HUDEP-2 (cell line): Measurements from ENCODE around the gene CADM1.

ENCODE experiments used
- DNase-seq, 76 experiments: peaks; one replicate each; lab custom pipeline; 2025; ENCODE audit not compliant: unreplicated experiment in 76 of 76; lab: John Stamatoyannopoulos, UW

Gene CADM1

DNA sequence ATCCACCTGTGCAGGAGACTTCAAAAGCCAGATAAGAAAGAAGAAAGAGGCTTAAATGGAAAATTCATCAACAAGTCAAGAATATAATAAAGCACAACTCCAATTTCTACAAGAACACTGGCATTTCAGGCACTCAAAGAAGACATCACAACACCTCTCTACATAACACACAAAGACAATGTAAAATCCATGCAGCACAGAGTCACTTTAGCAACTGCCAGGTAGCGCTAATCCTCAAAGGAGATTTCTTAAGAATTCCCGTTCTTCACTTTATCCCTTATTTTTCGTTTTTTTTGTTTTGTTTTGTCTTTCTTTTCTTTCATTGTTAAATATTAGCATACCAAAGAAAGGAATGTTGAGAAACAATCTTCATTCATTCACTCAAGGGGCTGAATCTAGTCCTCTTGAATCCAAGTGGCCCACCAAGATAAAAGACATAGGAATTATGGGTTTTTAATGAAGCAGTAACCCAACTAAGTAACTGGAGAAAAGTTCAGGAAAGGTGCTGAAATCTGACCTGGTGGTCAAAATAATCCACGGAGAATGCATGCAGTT, 95.0 kb downstream of the CADM1 start:
- DNase-seq = no peak

DNA sequence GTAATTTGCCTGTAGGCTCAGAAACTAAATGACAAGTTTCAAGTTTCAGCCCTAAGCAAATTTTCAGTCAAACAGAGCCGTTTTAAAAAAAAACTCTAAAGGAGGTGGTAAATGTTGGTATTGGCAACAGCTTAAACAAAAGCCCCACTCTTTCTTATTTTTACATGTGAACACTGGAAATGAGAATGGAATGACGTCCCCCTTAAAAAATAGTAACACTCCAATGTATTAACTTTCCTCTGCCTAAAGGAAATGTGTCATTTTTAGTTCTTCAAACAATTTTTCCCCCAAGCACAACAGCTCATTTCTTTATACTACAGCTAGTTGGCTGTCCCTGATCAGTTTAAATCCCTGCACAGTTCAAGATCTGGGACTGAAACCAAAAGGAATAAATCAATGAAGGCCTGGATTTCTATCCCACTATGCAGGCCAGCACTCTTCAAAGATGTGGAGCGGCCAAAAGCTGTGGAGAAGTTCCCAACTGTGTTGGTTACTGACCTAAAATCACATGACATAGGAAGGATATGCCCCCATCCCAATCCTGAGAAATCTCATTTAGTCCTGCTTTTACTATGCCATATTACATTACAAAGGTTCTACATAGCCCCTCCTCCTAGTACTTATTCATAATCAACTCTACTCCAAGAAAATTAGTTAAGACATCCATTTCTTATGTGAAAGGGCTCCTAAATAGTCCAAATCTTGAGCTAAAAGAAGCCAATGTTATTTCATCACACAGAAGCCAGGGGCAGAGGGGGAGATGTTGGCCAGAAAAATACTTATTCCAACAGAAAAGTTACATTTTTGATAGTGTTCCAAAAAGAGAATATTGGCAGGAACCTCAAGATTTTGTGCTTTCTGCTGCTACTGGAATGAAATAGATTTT, 95.9 kb downstream of the CADM1 start:
- no peak for DNase-seq

DNA sequence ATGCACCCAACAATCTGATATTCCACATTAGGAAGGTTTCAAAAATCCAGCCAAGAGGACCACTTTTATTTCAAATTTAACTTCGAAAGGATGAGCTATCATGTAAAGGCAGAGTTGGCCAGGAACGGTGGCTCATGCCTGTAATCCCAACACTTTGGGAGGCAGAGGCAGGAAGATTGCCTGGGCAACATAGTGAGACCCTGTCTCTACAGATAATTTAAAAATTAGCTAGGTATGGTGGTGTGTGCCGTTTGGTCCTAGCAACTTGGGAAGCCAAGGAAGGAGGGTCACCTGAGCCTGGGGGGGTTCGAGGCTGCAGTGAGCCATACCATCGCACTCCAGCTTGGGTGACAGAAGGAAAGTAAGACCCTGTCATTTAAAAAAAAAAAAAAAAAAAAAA, 96.7 kb downstream of the CADM1 start:
- DNase-seq = no peak

DNA sequence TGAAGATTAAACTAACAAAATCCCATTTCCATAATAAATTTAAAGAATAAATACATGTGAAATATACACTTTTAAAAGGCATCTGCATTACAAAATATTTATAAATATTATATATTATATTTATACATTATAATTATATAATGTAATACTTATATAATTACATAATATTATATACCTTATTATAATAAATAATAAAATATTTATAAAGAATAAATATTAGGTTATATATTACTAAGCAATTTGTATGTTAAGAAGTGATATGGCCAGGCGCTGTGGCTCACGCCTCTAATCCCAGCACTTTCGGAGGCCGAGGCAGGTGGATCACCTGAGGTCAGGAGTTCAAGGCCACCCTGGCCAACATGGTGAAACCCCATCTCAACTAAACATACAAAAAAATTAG, 97.8 kb downstream of the CADM1 start:
- DNase-seq = no peak

DNA sequence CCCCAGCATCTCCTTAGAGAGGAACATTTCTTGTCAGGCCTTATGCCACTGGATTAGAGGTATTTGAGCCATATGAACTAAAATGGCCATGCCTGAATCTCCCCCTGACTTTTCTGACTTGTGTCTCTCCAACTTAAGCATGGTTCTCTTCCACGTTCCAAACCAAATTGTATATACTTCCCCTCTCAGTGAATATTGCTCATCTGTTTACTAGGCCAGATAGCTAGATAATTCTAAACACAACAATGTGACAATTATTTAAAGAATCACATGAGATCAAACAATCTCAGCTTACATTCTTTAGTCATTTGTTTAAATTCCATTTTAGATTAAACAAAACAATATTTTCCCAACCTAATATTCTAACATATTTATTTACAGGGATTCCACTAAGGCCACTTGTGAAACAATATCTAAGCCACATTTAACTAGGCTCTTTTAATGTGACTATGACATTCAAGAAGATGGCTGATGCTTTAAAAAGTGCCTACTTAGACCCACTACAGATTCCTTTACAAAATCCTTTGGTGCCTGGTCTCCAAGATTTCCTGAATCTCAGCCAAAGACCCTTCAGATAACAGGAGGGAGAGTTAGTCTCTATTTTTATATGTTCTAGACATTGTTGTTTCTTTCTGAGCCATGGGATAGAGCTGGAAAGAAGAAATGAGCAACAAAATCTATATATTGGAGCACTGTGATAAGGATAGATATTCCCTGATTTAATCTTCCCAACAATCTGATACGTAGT, 105.7 kb downstream of the CADM1 start:
- no peak for DNase-seq

DNA sequence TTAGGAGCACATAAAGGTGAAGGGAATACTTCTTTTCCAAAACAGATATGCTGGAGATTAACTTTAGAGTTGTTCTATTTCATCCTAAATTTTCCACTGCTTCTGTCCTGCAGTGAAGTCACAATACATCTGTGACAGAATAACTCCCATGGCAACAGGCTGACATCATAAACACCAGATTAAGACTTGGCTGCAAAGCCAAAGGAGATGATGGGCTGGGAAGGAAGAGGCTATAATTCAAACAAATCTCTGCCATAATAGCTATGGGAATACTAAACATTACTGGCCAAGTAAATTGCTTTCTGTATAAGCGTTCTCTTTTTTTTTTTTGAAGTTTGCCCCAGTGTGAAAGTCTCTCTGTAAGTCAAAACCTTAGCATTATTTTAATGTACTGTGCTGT, 107.7 kb downstream of the CADM1 start:
- no peak for DNase-seq

DNA sequence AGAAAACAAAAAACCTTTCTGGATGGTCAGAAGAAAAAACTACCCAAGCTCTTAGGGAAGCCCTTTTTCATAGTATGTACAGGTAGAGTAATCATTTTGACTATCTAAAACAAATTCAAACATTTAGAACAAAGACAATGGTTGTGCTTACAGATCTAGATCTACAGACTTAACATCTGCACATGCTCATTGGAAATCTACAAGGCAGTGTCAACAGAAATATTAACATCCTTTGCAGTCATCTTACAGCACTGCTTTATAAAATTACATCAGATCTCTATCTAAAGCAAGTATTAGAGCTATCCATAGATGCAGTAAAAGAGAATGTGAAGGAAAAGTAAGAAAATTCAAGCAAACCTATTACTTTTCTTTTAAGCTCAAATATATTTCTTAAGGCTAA, 110.3 kb downstream of the CADM1 start:
- DNase-seq = no peak

DNA sequence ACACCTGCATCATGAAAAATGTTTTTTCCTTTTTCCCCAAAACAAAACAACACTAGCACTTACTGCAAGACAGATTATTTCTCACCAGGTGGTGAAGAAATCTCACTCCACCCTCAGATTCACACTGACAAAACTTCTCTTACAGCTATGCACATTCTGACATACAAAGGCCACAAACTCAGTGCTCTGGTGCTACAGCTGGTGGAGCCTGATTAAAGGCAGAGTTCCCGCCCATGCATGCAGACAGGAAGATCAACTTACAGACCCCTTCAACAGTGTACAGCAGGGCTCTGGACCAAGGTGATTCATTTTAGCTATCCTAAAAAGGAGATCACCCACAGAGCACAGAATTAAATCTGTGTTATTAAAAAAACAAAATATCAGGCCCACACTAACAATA, 112.6 kb downstream of the CADM1 start:
- no peak for DNase-seq

DNA sequence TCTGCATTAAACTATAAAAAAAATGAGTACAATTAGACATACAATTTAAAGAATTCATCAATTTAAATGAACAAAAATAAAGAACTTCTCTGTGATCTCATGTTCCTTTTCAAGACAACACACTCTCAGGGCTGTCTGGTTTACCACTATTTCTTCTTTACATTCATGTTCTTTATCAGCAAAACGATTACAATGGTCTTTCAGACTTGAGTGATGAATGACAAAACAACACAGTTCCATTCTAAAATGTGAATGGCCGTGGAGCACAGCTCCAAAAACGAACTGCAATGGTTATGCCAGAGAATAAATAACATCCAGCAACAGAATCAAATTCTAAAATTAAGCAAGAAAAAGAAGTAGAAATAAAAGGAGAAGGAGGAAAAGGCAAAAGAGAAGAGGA, 113.1 kb downstream of the CADM1 start:
- no peak for DNase-seq

DNA sequence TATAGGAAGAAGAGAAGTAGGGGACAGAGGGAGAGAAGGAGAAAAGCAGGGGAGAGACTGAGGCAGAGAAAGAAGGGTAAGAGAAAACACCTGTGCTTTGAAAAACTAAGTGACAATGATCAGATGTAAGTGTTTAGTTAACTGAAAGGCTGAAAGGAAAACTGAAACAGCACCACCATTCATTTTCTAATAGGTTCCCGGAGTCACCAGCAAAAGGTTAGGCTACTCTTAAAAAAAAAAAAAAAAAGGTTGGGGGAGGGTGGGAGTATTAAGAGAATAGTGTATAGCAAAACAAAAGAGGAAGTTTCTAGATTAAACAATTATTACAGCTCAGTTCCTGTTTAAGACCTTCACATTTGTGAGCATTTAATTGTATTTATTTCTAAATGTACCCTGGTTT, 113.8 kb downstream of the CADM1 start:
- DNase-seq = no peak

DNA sequence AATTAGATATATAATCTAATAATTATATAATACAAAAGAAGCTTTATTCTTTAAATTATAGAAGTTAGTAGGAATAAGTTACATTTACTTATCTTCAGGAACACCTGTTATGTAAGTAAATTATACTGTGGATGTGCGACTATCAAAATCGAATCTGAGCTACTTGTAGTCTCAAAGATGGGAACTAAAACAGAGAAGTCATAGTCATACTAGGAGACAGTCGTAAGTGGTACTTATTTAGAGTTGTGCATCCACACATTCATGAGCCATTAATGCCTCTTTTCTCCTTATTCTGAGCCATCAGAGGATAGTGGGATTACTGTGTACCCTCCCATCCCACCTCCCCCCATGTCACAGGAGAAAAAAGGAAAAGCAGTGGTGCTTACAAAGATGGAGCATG, 114.4 kb downstream of the CADM1 start:
- no peak for DNase-seq

DNA sequence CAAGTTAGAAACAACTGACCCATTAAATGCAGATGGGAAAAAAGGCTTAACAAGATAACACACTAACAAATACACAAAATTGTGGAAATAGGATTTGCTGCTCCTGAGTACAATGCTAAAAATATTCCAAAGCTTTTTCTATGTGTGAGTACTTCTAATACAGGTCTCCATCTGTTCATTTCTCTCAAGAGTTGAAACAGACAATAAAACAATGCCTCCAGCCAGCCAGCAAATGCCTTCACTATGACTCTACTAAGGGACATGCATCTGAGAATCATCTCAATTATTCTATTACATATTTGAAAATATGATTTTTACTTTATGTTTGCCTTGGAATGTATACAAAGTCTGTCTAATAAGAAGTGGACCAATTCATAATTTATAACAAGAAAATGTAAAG, 119.0 kb downstream of the CADM1 start:
- DNase-seq = no peak

DNA sequence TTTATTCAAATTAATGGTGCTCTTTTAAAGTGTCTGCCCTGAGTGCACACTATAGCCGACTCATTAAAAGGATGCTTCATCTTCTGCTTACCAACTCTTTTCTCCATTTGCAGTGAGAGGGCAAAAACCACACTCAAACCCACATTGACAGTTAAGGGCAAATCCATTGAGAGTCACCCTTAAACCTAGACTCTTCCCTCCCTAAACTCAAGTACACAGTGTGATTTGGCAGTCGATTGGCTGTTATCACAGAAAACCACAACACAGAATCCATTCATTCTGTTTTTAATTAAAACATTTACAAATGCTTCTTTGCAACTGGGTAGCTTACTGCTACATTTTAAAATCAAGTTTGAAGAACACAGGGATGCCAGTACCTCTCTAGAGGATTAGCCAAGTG, 120.0 kb downstream of the CADM1 start:
- DNase-seq = no peak

DNA sequence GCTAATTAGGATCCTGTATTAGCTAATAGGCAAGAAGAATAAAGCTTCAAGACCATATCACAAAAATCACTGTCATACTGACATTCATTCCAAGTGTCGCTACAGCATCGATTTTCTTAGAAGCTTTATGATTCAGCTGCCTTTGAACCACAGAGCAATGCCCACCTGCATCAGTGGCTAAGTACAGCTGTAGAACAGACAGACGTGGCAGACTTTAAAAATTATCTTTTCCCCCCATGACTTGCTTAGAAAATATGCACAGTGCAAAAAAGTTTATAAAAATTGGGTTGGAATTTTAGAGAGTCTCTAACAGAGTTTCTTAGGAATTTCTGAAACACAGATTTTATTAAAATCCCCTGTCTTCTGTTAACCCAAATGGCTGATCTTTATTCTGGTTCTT, 120.8 kb downstream of the CADM1 start:
- DNase-seq = no peak

DNA sequence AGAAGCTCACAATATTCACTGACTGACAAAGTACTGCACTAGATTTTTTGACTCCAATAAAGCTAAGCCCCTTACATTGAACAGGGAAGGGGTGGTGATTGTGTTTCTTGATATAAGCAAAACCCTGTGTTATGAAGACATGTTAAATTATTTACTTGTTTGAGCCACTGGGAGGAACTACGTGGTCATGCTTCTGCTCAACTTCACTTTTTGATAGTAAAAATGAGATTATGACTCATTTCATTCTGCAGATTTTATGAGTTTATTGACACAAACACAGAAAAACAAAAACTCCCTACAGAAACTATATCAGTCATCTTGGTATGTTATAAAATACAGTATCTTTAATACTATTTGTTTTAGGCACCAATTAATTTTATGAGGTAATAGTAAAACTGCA, 124.7 kb downstream of the CADM1 start:
- no peak for DNase-seq

DNA sequence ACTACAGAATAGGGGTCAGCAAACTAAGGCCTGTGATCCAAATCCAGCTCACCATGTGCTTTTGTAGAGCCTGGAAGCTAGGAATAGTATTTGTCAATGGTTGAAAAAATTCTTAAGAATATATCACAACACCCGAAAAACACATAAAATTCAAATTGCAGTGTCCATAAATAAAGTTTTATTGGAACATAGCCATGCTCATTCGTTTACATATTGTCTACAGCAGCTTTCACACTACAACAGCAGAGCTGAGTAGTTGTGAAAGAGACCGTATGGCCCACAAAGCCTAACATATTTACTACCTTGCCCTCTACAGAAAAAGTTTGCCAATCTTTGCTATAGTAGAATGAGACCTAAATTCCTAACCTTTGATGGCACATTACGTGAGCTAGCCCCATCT, 125.7 kb downstream of the CADM1 start:
- DNase-seq = no peak

DNA sequence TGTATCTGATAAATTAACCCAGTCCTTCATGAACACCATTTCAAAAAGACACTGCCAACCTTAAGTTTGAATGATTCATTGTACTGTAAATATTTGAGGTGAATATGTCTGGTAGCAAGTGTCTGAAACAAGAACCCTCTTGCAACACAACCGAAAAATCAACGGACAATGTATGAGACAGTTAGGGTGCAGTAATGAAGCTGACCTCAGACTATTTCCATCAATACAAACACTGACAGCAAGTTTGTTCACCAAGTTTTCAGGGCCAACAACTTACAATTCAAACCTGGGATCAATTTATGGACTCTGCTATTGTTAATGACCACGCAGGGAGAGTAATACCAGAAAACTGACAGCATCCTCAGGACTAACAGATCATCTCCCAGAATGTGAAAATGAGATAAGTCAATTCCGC, 126.3 kb downstream of the CADM1 start:
- DNase-seq = no peak

DNA sequence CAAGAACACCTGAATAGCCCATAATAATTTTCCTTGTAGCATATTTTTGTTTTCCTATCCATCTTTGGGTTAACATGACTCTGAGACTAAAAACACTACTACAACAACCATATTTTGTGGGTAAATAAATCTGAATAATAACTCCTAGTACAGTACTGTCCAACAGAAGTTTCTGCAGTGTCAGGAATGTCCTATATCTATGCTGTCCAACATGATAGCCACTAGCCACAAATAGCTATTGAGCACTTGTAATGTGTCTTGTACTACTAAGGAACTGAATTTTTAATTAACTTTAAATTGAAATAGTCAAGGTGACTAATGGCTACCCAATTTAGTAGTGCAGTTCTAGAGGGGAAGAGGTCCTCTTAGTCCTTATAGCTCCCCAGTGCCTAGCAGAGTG, 135.6 kb downstream of the CADM1 start:
- no peak for DNase-seq

DNA sequence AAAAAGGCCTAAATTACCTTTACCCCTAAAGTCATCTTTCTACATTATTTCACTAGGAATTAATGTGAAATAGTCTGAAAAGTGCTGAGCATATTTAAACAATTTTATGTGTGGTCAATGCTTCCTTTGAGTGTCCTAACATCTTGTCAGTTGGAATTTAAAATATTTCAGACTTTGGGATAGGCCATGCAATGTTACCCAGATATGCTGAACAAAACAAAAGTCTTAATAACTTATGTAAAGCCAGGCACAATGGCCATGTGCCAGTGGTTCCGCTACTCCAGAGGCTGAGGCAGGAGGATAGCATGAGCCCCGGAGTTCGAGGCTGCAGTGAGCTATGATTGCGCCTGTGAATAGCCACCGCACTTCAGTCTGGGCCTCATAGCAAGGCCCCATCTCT, 137.4 kb downstream of the CADM1 start:
- DNase-seq = no peak

DNA sequence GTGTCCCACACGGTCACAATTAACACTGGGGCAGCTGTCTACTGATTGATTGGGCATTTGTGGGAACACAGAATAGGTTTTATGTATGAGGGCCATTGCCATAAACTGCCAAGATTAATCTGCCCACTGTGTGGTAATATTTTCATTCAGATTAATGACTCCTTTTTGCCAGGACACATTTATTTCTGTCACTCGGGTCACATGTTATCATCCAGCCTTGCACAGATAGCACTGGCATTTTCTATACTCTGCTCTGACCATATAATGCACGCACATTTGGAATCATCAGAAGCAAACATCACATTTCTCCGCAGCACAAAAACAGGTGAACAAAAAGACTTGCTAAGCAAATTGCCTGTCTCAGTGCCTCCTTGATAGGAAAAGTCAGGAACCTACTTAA, 138.3 kb downstream of the CADM1 start:
- DNase-seq = no peak

DNA sequence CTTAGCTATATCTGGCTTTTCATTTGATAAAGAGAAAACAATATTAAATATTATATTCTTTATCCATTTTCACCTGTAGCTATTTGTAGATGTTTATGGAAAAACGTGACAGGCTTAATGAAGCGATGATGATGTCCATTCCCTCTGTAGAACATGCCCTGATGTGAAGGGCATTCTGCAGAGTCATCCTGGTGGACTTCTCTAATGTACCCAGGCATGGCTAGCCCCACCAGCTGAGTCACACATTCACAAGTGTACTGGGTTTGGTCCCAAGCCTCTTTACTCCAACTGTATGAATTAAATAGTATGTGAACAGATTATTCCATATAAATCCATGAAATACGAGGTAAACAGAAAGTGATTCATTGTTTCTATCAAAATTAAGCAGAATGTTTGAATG, 139.3 kb downstream of the CADM1 start:
- DNase-seq = no peak

DNA sequence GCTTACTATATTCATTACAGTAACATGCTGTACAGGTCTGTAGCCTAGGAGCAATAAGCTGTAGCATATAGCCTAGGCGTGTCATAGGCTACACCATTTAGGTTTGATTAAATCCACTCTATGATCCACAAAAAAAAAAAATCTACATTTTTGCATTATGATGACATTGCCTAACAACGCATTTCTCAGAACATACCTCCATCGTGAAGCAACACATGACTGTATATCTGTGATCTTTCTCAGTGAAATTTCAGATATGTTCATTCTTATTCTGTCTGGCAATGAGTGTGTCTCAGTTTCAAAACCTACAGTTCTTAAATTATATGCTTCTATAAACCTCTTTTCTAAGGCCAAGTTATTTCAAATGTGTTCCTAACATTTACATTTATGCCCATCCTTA, 140.3 kb downstream of the CADM1 start:
- DNase-seq = no peak
